ENCODE results near the gene DISP3. TPM values are rescaled to one million over a fixed set of nuclear protein-coding genes. Genes with fewer than 3 reads are reported as not detected.

The DISP3 gene
- total RNA-seq, 1 experiment from 2014 or later: 2.3 TPM

GRCh38 chr1:11537854-11538591 is 59.1 kb downstream of the DISP3 start:
- Histone ChIP-seq H3K4me1 (ENCODE audit: control insufficient read depth in 1 of 2, insufficient read depth in 2 of 2, low read length in 2 of 2) (no peaks in the 10 kb centered on the region), H2AFZ (ENCODE audit: low read depth, low read length, poor library complexity, severe bottlenecking) (no peak overlapping the region), H3K27ac (ENCODE audit: low read depth, low read length) (no peak overlapping the region), H4K20me1 (ENCODE audit: insufficient read depth) (no peaks in the 10 kb centered on the region), H3K36me3 (ENCODE audit: control insufficient read depth in 1 of 2, insufficient read depth in 2 of 2, low read length in 2 of 2) (no peaks in the 10 kb centered on the region), H3K9me3 (ENCODE audit: control insufficient read depth in 1 of 2, insufficient read depth in 1 of 2, low read depth in 1 of 2, low read length in 2 of 2) (no peaks in the 10 kb centered on the region), H3K9me2 (ENCODE audit: insufficient read depth) (no peaks in the 10 kb centered on the region), H3K79me2 (ENCODE audit: insufficient read depth, low read length) (no peaks in the 10 kb centered on the region), H3K9ac (ENCODE audit: low read length) (no peak overlapping the region), H3K4me2 (ENCODE audit: low read length) (no peak overlapping the region), H3K4me3 (replicated peaks in 1 of 2; ENCODE audit: low read depth in 1 of 2, low read length in 2 of 2) (no peak overlapping the region), H3K27me3 (ENCODE audit: insufficient read depth, low read length) (peaks cover 16% of the 10 kb centered on the region)
- BruUV-seq (replicated peaks): no TSS peak
- ChIA-PET CTCF (no interaction called here), POLR2A (no interaction called here), RAD21 (ENCODE audit: low non-redundant PET in 1 of 2, low total read pairs in 2 of 2, uncharacterized antibody in 2 of 2, unreplicated experiment in 2 of 2) (no interaction called here)
- DNase-seq (ENCODE audit: low read depth, low spot score) (no peak), ATAC-seq (no peak)
- TF ChIP-seq REST (IDR thresholded peaks at IDR 0.05; ENCODE audit: low read depth) (no peak), CEBPB (IDR thresholded peaks at IDR 0.05; ENCODE audit: low read depth) (no peak), RAD21 (IDR thresholded peaks at IDR 0.05; ENCODE audit: low read depth) (no peak), TCF7L2 (IDR thresholded peaks at IDR 0.05; ENCODE audit: borderline replicate concordance, extremely low read depth, insufficient read depth, insufficient read length) (no peak), SP1 (IDR thresholded peaks at IDR 0.05; ENCODE audit: low read depth) (no peak)
- intact Hi-C loops (cut with micrococcal nuclease): no loop called here

- Histone ChIP-seq H2AFZ (ENCODE audit: low read depth, low read length, poor library complexity, severe bottlenecking) (no peak overlapping the region), H3K9me2 (ENCODE audit: insufficient read depth) (no peaks in the 10 kb centered on the region), H3K27ac (ENCODE audit: low read depth, low read length) (no peak overlapping the region), H3K27me3 (ENCODE audit: insufficient read depth, low read length) (peaks cover 25% of the 10 kb centered on the region), H3K4me3 (replicated peaks in 1 of 2; ENCODE audit: low read depth in 1 of 2, low read length in 2 of 2) (no peak overlapping the region), H3K36me3 (ENCODE audit: control insufficient read depth in 1 of 2, insufficient read depth in 2 of 2, low read length in 2 of 2) (no peaks in the 10 kb centered on the region), H3K9me3 (ENCODE audit: control insufficient read depth in 1 of 2, insufficient read depth in 1 of 2, low read depth in 1 of 2, low read length in 2 of 2) (no peaks in the 10 kb centered on the region), H4K20me1 (ENCODE audit: insufficient read depth) (no peaks in the 10 kb centered on the region), H3K4me1 (ENCODE audit: control insufficient read depth in 1 of 2, insufficient read depth in 2 of 2, low read length in 2 of 2) (no peaks in the 10 kb centered on the region), H3K9ac (ENCODE audit: low read length) (no peak overlapping the region), H3K79me2 (ENCODE audit: insufficient read depth, low read length) (no peaks in the 10 kb centered on the region), H3K4me2 (ENCODE audit: low read length) (no peak overlapping the region)
- CTCF ChIA-PET: no interaction called here
- intact Hi-C loops (cut with micrococcal nuclease): no loop called here
- no TSS peak for BruUV-seq (replicated peaks)
- DNase-seq (ENCODE audit: low read depth, low spot score): no peak
- POLR2A ChIA-PET: no interaction called here
- RAD21 ChIA-PET (ENCODE audit: low non-redundant PET in 1 of 2, low total read pairs in 2 of 2, uncharacterized antibody in 2 of 2, unreplicated experiment in 2 of 2): no interaction called here
- ATAC-seq: no peak
- no peak for TF ChIP-seq EZH2phosphoT487 (IDR thresholded peaks at IDR 0.05; ENCODE audit: borderline replicate concordance)
- no peak for TF ChIP-seq CEBPB (IDR thresholded peaks at IDR 0.05; ENCODE audit: low read depth)
- no peak for TF ChIP-seq TCF7L2 (IDR thresholded peaks at IDR 0.05; ENCODE audit: borderline replicate concordance, extremely low read depth, insufficient read depth, insufficient read length)
- no peak for TF ChIP-seq JUND (IDR thresholded peaks at IDR 0.05)
- no peak for TF ChIP-seq RAD21 (IDR thresholded peaks at IDR 0.05; ENCODE audit: low read depth)
- TF ChIP-seq POLR2AphosphoS5 (IDR thresholded peaks at IDR 0.05; ENCODE audit: low read depth, low read length): no peak
- TF ChIP-seq SP1 (IDR thresholded peaks at IDR 0.05; ENCODE audit: low read depth): no peak
- no peak for TF ChIP-seq SIN3A (IDR thresholded peaks at IDR 0.05; ENCODE audit: low read depth)
- TF ChIP-seq EZH2 (IDR thresholded peaks at IDR 0.05): no peak
- TF ChIP-seq ZBTB33 (IDR thresholded peaks at IDR 0.05; ENCODE audit: extremely low read depth, insufficient replicate concordance, low read length): no peak
- TF ChIP-seq POLR2A (IDR thresholded peaks at IDR 0.05; ENCODE audit: borderline replicate concordance, extremely low read depth, insufficient read depth, insufficient read length): no peak
These were observed 59.9 kb downstream of the DISP3 start for GRCh38 chr1:11538886-11539285.

Data from HCT116 (cell line).